HepG2 (cell line): ENCODE data around the gene NUBP1. TPM values are rescaled to one million over a fixed set of nuclear protein-coding genes. Genes with fewer than 3 reads are reported as not detected.

Experiments used
- IKZF1 ChIP-seq: fragments of 450-650 bp; IDR thresholded peaks from 2 replicates; pipeline ENCODE4 v1.7.1; 2016
- KDM6A ChIP-seq: IDR thresholded peaks from 2 replicates; pipeline ENCODE4 v1.6.1; 2016; ENCODE audit warnings: low read depth
- NR2C2 ChIP-seq: sonication (generic); formaldehyde crosslinking; IDR thresholded peaks from 2 replicates; pipeline ENCODE4 v1.4.0; 2020; ENCODE audit warnings: missing genetic modification reagents, mild to moderate bottlenecking, moderate library complexity, borderline replicate concordance
- RARA ChIP-seq: IDR thresholded peaks from 2 replicates; pipeline ENCODE4 v1.6.1; 2016; ENCODE audit warnings: missing genetic modification reagents, missing compliant biosample characterization
- SALL1 ChIP-seq: sonication (generic); formaldehyde crosslinking; IDR thresholded peaks from 2 replicates; pipeline ENCODE4 v1.8.0; 2022; ENCODE audit warnings: mild to moderate bottlenecking, missing genetic modification reagents
- SAP130 ChIP-seq: IDR thresholded peaks from 2 replicates; pipeline ENCODE4 v1.6.1; 2016; ENCODE audit warnings: low read depth
- SMYD3 ChIP-seq: sonication (generic); formaldehyde crosslinking; IDR thresholded peaks from 2 replicates; pipeline ENCODE4 v1.8.1; 2023; ENCODE audit warnings: mild to moderate bottlenecking, missing genetic modification reagents
- ZFYVE20 ChIP-seq: sonication (generic); formaldehyde crosslinking; IDR thresholded peaks from 2 replicates; pipeline ENCODE4 v1.8.0; 2023; ENCODE audit warnings: low read depth, mild to moderate bottlenecking, moderate library complexity, missing genetic modification reagents, borderline replicate concordance
- ZNF382 ChIP-seq: sonication (generic); formaldehyde crosslinking; IDR thresholded peaks from 2 replicates; pipeline ENCODE4 v1.5.0; 2020; ENCODE audit warnings: missing genetic modification reagents, mild to moderate bottlenecking, borderline replicate concordance
- ZNF501 ChIP-seq: sonication (generic); formaldehyde crosslinking; IDR thresholded peaks from 2 replicates; pipeline ENCODE4 v1.5.1; 2020; ENCODE audit warnings: mild to moderate bottlenecking, moderate library complexity, missing genetic modification reagents
- ZNF619 ChIP-seq: sonication (generic); formaldehyde crosslinking; IDR thresholded peaks from 2 replicates; pipeline ENCODE4 v1.4.0; 2020; ENCODE audit warnings: mild to moderate bottlenecking, missing genetic modification reagents
- ZNF713 ChIP-seq: sonication (generic); formaldehyde crosslinking; IDR thresholded peaks from 2 replicates; pipeline ENCODE4 v1.4.0; 2020; ENCODE audit warnings: mild to moderate bottlenecking, missing genetic modification reagents
- ZNF788 ChIP-seq: sonication (generic); formaldehyde crosslinking; IDR thresholded peaks from 2 replicates; pipeline ENCODE4 v1.5.0; 2020; ENCODE audit warnings: mild to moderate bottlenecking, missing genetic modification reagents, borderline replicate concordance
- ZSCAN21 ChIP-seq: sonication (generic); formaldehyde crosslinking; IDR thresholded peaks from 2 replicates; pipeline ENCODE4 v1.8.0; 2022; ENCODE audit warnings: mild to moderate bottlenecking, missing genetic modification reagents, moderate library complexity, borderline replicate concordance
- ZSCAN9 ChIP-seq: IDR thresholded peaks from 2 replicates; pipeline ENCODE4 v1.6.1; 2016; ENCODE audit warnings: borderline replicate concordance
- polyA plus RNA-seq, 8 experiments: library from polyadenylated mRNA; depleted of rRNA in 3 of 8; stranded (reverse) in 7 of 8; unstranded in 1 of 8; fragments of >200 nt; fragmentation: Illumina TruSeq in 4 of 8; extraction: Trizol in 4 of 8; gene quantifications; 2 replicates each; pipeline versions ENCODE4 v1.2.1 to v1.2.3, GENCODE V29; 2011 to 2016; ENCODE audit warnings: low read depth in 4 of 8, missing spikeins in 1 of 8, mixed read lengths in 1 of 8; ENCODE audit not compliant: insufficient read depth in 1 of 8
- total RNA-seq, 5 experiments: library from RNA; depleted of rRNA; stranded (reverse); fragments of >200 nt; fragmentation: Illumina TruSeq; extraction: Trizol; gene quantifications; 2 replicates each; pipeline ENCODE4 v1.2.3, GENCODE V29; 2016; ENCODE audit warnings: low read depth in 1 of 5
- TF ChIP-seq, protein P1 (sequence below): sonication (generic); formaldehyde crosslinking; IDR thresholded peaks from 2 replicates; pipeline ENCODE4 v1.4.0; 2020; ENCODE audit warnings: mild to moderate bottlenecking, missing genetic modification reagents
- TF ChIP-seq, protein P2 (sequence below): sonication (generic); formaldehyde crosslinking; IDR thresholded peaks from 2 replicates; pipeline ENCODE4 v1.4.0; 2020; ENCODE audit warnings: mild to moderate bottlenecking, missing genetic modification reagents
- TF ChIP-seq, protein P3 (sequence below), 2 experiments: fragments of 450-650 bp in 1 of 2; sonication (generic) in 1 of 2; formaldehyde crosslinking; IDR thresholded peaks; 2 replicates each; pipeline versions ENCODE4 v1.5.0 to v1.8.0; 2020 to 2022; ENCODE audit warnings: mild to moderate bottlenecking in 1 of 2, missing genetic modification reagents in 1 of 2
- TF ChIP-seq, protein P4 (sequence below): sonication (generic); formaldehyde crosslinking; IDR thresholded peaks from 2 replicates; pipeline ENCODE4 v1.8.1; 2023; ENCODE audit warnings: mild to moderate bottlenecking, moderate library complexity, missing genetic modification reagents
- TF ChIP-seq, protein P5 (sequence below): sonication (generic); formaldehyde crosslinking; IDR thresholded peaks from 2 replicates; pipeline ENCODE4 v1.8.0; 2022; ENCODE audit warnings: missing genetic modification reagents, mild to moderate bottlenecking, moderate library complexity, borderline replicate concordance

Gene NUBP1
- total and polyA plus RNA-seq, 2 of the 13 experiments (the other 11 are each of a cell fraction or from before 2014, with no cell fraction given), result 53.5 to 70.4 TPM

DNA sequence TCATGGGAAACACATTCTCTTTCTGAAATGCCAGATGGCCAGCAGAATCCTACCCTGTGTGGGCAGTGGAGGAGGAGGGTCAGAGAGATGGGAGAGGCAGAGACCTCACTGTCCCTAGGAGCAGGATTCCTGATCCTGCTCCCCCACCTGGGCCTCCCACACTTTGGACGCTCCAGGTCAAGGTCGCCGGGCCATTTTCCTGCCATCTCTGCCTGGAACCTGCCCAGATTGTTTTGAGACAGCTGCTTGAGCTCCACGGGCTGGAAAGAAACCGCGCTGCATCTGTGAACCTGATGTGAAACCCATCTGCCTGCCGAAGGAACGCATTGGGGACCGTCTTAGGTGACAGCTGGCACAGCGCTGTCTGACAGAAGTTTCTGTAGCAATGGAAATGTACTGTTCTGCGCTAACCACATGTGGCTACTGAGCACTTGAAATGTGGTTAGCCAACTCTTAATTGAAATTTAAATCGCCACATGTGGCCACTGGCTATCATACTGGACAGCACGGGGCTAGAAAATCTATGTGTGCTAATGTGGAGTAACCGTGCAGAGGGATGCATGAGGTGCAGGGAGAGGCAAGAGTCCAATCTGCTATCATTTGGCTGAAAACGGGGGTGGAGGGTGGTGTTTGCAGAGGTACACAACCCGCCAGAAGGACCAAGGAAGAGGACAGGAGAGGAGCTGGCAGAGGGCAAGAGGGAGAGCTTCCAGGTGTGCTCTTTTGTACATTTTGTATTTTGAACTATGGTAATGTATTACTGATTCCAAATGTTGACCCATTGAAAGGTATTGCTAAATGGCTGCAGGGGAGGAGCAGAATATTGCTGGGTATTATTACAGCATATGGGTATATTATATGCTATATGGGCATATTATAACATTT is 15.4 kb upstream of the NUBP1 start (continued):
- TF ChIP-seq, protein P1, sequence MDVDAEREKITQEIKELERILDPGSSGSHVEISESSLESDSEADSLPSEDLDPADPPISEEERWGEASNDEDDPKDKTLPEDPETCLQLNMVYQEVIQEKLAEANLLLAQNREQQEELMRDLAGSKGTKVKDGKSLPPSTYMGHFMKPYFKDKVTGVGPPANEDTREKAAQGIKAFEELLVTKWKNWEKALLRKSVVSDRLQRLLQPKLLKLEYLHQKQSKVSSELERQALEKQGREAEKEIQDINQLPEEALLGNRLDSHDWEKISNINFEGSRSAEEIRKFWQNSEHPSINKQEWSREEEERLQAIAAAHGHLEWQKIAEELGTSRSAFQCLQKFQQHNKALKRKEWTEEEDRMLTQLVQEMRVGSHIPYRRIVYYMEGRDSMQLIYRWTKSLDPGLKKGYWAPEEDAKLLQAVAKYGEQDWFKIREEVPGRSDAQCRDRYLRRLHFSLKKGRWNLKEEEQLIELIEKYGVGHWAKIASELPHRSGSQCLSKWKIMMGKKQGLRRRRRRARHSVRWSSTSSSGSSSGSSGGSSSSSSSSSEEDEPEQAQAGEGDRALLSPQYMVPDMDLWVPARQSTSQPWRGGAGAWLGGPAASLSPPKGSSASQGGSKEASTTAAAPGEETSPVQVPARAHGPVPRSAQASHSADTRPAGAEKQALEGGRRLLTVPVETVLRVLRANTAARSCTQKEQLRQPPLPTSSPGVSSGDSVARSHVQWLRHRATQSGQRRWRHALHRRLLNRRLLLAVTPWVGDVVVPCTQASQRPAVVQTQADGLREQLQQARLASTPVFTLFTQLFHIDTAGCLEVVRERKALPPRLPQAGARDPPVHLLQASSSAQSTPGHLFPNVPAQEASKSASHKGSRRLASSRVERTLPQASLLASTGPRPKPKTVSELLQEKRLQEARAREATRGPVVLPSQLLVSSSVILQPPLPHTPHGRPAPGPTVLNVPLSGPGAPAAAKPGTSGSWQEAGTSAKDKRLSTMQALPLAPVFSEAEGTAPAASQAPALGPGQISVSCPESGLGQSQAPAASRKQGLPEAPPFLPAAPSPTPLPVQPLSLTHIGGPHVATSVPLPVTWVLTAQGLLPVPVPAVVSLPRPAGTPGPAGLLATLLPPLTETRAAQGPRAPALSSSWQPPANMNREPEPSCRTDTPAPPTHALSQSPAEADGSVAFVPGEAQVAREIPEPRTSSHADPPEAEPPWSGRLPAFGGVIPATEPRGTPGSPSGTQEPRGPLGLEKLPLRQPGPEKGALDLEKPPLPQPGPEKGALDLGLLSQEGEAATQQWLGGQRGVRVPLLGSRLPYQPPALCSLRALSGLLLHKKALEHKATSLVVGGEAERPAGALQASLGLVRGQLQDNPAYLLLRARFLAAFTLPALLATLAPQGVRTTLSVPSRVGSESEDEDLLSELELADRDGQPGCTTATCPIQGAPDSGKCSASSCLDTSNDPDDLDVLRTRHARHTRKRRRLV (CRISPR knock-in tag), result no peak
- TF ChIP-seq SAP130 (CRISPR knock-in tag), result peak; percentile 68
- TF ChIP-seq SALL1 (CRISPR knock-in tag), result peak; percentile 96
- no peak for TF ChIP-seq ZFYVE20 (CRISPR knock-in tag)
- 0 out of 2 replicates have a peak, but pooled peaks have one; percentile 59 for TF ChIP-seq ZNF619 (CRISPR knock-in tag)
- peak; percentile 86 for TF ChIP-seq KDM6A (CRISPR knock-in tag)
- TF ChIP-seq, protein P2, sequence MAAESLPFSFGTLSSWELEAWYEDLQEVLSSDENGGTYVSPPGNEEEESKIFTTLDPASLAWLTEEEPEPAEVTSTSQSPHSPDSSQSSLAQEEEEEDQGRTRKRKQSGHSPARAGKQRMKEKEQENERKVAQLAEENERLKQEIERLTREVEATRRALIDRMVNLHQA (CRISPR knock-in tag), result no peak
- TF ChIP-seq, protein P3, sequence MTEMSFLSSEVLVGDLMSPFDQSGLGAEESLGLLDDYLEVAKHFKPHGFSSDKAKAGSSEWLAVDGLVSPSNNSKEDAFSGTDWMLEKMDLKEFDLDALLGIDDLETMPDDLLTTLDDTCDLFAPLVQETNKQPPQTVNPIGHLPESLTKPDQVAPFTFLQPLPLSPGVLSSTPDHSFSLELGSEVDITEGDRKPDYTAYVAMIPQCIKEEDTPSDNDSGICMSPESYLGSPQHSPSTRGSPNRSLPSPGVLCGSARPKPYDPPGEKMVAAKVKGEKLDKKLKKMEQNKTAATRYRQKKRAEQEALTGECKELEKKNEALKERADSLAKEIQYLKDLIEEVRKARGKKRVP (CRISPR knock-in tag; IDR thresholded peaks at IDR 0.05), result no peak
- TF ChIP-seq IKZF1, result no peak
- peak; percentile 83 for TF ChIP-seq ZNF501
- TF ChIP-seq ZSCAN21, result no peak
- TF ChIP-seq NR2C2 (CRISPR knock-in tag), result peak; percentile 90
- TF ChIP-seq RARA (CRISPR knock-in tag), result peak; percentile 95
- peak; percentile 70; the same call in 1 of the 2 replicates for TF ChIP-seq ZNF788 (CRISPR knock-in tag)
- TF ChIP-seq, protein P4, sequence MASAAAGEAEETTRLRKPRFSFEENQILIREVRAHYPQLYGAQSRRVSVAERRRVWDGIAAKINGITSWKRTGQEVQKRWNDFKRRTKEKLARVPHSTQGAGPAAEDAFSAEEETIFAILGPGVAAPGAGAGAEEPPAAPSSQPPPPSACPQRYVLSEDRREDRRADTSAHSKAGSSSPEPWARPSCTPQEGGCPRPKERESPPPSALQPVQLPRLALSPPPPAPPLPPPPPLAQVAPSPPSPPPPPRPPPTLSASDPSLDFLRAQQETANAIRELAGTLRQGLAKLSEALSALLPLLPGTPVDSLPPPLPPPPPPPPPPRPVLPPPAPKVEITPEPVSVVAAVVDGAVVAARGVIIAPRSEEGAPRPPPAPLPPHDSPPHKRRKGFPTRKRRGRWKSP (CRISPR knock-in tag), result no peak
- TF ChIP-seq ZSCAN9, result 0 out of 2 replicates have a peak, but pooled peaks have one; percentile 19
- no peak for TF ChIP-seq ZNF382 (CRISPR knock-in tag)
- TF ChIP-seq SMYD3 (CRISPR knock-in tag), result no peak
- TF ChIP-seq, protein P5, sequence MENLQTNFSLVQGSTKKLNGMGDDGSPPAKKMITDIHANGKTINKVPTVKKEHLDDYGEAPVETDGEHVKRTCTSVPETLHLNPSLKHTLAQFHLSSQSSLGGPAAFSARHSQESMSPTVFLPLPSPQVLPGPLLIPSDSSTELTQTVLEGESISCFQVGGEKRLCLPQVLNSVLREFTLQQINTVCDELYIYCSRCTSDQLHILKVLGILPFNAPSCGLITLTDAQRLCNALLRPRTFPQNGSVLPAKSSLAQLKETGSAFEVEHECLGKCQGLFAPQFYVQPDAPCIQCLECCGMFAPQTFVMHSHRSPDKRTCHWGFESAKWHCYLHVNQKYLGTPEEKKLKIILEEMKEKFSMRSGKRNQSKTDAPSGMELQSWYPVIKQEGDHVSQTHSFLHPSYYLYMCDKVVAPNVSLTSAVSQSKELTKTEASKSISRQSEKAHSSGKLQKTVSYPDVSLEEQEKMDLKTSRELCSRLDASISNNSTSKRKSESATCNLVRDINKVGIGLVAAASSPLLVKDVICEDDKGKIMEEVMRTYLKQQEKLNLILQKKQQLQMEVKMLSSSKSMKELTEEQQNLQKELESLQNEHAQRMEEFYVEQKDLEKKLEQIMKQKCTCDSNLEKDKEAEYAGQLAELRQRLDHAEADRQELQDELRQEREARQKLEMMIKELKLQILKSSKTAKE (CRISPR knock-in tag), result 0 out of 2 replicates have a peak, but pooled peaks have one; percentile 29
- TF ChIP-seq ZNF713 (CRISPR knock-in tag), result no peak
